ENCODE results near the gene SEMA6B. TPM values are rescaled to one million over a fixed set of nuclear protein-coding genes. Genes with fewer than 3 reads are reported as not detected.

The SEMA6B gene
- total RNA-seq, 4 donors from 2014 or later: 3.7 to 22.5 (median 14.2) TPM

DNA sequence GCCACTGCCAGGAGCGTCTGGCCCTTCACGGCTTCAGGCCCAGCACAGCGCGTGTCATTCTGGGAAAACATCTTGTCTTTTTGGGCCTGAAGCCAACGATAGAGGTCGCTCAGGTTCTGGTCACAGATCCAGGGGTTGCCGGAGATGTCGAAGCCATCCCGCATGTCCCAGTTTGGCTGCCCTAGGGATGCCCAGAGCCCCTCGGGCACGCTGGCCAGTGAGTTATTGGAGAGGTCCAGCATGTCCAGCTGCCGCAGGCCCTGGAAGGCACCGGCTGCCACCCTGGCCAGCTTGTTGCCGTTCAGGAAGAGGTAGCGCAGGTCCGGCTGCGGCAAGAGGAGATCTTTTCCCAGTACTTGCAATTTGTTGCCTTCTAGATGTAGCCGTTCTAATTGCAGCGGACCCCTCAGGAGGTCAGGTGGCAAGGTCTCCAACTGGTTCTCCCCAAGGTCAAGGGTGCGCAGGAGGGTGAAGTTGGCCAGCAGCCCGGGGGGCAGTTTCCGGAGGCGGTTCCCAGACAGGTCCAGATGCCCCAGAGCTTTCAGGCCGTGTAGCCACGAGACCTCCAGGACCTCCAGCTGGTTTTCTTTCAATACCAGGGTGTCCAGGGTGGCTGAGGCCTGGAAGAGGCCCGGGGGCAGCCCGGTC lies 21.4 kb downstream of the SEMA6B start:
- Histone ChIP-seq H3K36me3 (no peaks in the 10 kb centered on the region), H3K4me3 (no peak overlapping the region), H3K27ac (replicated peaks in 1 of 4) (no peak overlapping the region), H3K4me1 (peaks cover 8 to 20% (median 18%) of the 10 kb centered on the region in 4 donors), H3K27me3 (peaks cover 0 to 24% (median 0%) of the 10 kb centered on the region in 4 donors), H3K9me3 (peaks cover 0 to 8% (median 3%) of the 10 kb centered on the region in 4 donors)
- TF ChIP-seq, protein P1, sequence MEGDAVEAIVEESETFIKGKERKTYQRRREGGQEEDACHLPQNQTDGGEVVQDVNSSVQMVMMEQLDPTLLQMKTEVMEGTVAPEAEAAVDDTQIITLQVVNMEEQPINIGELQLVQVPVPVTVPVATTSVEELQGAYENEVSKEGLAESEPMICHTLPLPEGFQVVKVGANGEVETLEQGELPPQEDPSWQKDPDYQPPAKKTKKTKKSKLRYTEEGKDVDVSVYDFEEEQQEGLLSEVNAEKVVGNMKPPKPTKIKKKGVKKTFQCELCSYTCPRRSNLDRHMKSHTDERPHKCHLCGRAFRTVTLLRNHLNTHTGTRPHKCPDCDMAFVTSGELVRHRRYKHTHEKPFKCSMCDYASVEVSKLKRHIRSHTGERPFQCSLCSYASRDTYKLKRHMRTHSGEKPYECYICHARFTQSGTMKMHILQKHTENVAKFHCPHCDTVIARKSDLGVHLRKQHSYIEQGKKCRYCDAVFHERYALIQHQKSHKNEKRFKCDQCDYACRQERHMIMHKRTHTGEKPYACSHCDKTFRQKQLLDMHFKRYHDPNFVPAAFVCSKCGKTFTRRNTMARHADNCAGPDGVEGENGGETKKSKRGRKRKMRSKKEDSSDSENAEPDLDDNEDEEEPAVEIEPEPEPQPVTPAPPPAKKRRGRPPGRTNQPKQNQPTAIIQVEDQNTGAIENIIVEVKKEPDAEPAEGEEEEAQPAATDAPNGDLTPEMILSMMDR (IDR thresholded peaks at IDR 0.05): no peak
- no peak for TF ChIP-seq EP300 (IDR thresholded peaks at IDR 0.05)
- TF ChIP-seq POLR2A (IDR thresholded peaks at IDR 0.05; ENCODE audit: low read depth): no peak
- TF ChIP-seq POLR2AphosphoS5 (IDR thresholded peaks at IDR 0.05): no peak
- WGBS: 90% methylated on average over 4 of the region's 27 CpGs
- DNase-seq (ENCODE audit: extremely low spot score): no peak
- intact Hi-C loops (cut with DNase I): no loop called here

DNA sequence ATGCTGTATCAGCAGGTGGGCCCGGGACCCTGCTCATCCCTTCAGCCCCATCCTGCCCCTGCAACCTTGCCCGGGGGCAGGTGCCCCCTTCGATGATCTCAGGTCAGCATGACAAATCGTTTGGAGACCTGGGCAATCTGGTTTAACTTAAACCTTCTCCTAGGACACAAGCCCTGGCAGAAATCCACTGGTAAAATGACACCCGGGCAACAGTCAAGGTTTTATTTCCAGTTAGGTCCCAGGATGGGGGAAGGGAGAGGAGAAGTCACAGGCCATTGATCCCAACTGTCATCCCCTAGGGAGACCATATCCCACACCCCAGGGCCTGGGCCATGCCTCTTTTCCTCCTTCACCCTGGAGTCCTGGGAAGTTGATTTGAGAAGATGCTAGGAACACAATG lies 22.7 kb downstream of the SEMA6B start:
- Histone ChIP-seq H3K27ac (replicated peaks in 1 of 4) (no peak overlapping the region), H3K4me1 (peaks cover 8 to 20% (median 18%) of the 10 kb centered on the region in 4 donors), H3K4me3 (no peak overlapping the region), H3K9me3 (peaks cover 0 to 8% (median 3%) of the 10 kb centered on the region in 4 donors), H3K27me3 (peaks cover 0 to 17% (median 0%) of the 10 kb centered on the region in 4 donors), H3K36me3 (no peaks in the 10 kb centered on the region)
- WGBS: 69% methylated on average over 4 of the region's 5 CpGs
- intact Hi-C loops (cut with DNase I): no loop called here
- TF ChIP-seq, protein P1 (IDR thresholded peaks at IDR 0.05): no peak
- TF ChIP-seq EP300 (IDR thresholded peaks at IDR 0.05) (no peak), POLR2A (IDR thresholded peaks at IDR 0.05; ENCODE audit: low read depth) (no peak), POLR2AphosphoS5 (IDR thresholded peaks at IDR 0.05) (no peak)
- DNase-seq (ENCODE audit: extremely low spot score): no peak

DNA sequence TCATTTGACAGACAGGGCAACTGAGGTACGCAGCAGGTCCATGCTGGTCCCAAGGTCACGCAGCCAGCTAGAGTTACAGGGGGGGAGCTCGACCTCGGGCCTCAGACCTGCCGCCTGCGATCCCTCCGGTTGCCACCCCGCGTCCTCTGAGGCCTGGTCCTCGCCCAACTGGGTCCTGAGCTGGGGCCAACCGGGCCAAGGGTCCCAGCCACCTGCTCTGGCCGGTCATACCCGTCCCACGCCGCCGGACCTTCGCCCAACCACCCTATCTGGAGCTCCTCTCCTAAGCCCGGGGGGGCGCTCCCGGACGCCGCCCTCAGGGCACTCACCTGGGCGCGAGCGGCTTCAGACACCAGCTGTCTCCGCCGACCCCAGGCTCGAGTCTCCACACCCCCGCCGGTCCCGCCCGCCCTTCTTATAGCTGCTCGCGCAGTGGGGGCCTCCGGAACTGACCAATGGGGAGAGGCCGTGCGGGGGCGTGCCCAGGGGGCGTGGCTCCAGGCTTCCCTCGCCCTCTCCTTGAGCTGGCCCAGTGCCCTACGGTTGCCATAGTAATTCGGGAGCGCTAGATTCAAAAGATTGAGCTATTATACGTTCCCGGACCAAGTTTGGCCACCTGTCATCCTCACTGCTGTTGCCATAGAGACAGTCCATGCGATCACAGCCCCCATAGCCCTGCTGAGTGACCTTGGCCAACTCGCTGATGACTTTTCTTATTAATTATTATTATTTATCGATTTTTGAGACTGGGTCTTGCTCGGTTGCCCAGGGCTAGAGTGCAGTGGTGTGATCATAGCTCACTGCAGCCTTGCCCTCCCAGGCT lies 24.4 kb downstream of the SEMA6B start, which contains the start of gene PLIN5:
Gene PLIN5 (minus strand): TSS at position 389 of the 823 bp plus-strand sequence. CDS start 1,150 bp downstream, outside the sequence.
- H3K36me3 ChIP-seq: no peaks in the 10 kb centered on the region
- H3K27ac ChIP-seq (replicated peaks in 1 of 4): peak within 1 kb of the TSS in 3 of 4 donors; percentile 50 to 67 (median 50)
- peaks cover 0 to 17% (median 0%) of the 10 kb centered on the region in 4 donors for H3K27me3 ChIP-seq
- intact Hi-C loops (cut with DNase I): no loop called here
- 27% methylated on average over 6 of the region's 49 CpGs for WGBS
- H3K9me3 ChIP-seq: no peaks in the 10 kb centered on the region
- DNase-seq (ENCODE audit: extremely low spot score): no peak
- H3K4me1 ChIP-seq: peaks cover 8 to 20% (median 18%) of the 10 kb centered on the region in 4 donors
- TF ChIP-seq POLR2A (IDR thresholded peaks at IDR 0.05; ENCODE audit: low read depth): no peak
- no peak for TF ChIP-seq EP300 (IDR thresholded peaks at IDR 0.05)
- TF ChIP-seq, protein P1 (IDR thresholded peaks at IDR 0.05): no peak
- peak in 1 of 2 donors; percentile 41 for TF ChIP-seq POLR2AphosphoS5 (IDR thresholded peaks at IDR 0.05)
- H3K4me3 ChIP-seq: peak within 1 kb of the TSS; percentile 43 to 51 (median 46)

DNA sequence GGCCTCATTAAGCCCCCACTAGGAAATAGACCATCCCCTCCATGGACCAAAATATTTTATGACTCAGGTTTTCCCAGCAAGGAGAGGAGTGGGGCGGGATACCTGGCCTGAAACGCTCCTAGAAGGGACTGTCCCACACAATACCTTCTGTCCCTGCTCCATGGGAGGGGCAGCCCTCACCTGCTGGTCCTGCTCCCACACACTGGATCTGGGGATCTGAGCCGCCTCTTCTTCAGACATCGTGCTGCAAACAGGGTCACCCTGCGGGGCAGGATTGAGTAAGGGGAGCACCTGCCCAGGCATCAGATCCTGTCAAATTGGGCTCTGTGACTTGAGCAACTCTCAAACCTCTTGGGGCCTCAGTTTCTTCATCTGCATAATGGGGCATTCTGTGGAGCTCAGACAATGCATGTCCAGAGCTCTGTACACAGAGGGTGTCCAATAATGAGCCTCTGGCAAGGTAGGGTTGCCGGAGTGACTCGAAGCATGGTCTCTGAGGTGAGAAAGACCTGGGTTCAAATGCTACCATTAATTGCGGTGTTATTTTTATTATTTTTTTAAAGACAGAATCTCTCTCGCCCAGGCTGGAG lies 25.6 kb downstream of the SEMA6B start:
- no peak overlapping the region for H3K4me3 ChIP-seq
- peaks cover 0 to 17% (median 0%) of the 10 kb centered on the region in 4 donors for H3K27me3 ChIP-seq
- no peaks in the 10 kb centered on the region for H3K36me3 ChIP-seq
- intact Hi-C loops (cut with DNase I): no loop called here
- H3K9me3 ChIP-seq: no peaks in the 10 kb centered on the region
- no peak overlapping the region for H3K27ac ChIP-seq (replicated peaks in 1 of 4)
- TF ChIP-seq EP300 (IDR thresholded peaks at IDR 0.05) (no peak), POLR2A (IDR thresholded peaks at IDR 0.05; ENCODE audit: low read depth) (no peak), POLR2AphosphoS5 (IDR thresholded peaks at IDR 0.05) (no peak)
- TF ChIP-seq, protein P1 (IDR thresholded peaks at IDR 0.05): no peak
- H3K4me1 ChIP-seq: peaks cover 8 to 20% (median 18%) of the 10 kb centered on the region in 4 donors
- no peak for DNase-seq (ENCODE audit: extremely low spot score)
- WGBS: 89% methylated on average over 6 of the region's 9 CpGs

All from esophagus muscularis mucosa (tissue), 4 donors.